Midbrain (tissue), 1 donor: ENCODE measurements around the gene IL1RL2.

Experiments
- DNase-seq: peaks from one replicate; lab custom pipeline; 2025; lab: John Stamatoyannopoulos, UW

IL1RL2 gene

GRCh38 chr2:102186791-102187495 lies at the start of gene IL1RL2:
TSS of gene IL1RL2 (plus strand) at chr2:102187023. CDS start at chr2:102187868, 845 bp downstream.
- DNase-seq = no peak

- DNase-seq = no peak
Measured at GRCh38 chr2:102137138-102137537, 49.7 kb upstream of the IL1RL2 start.

GRCh38 chr2:102138331-102138730 lies 48.5 kb upstream of the IL1RL2 start:
- no peak for DNase-seq

GRCh38 chr2:102139851-102140250 lies 47.0 kb upstream of the IL1RL2 start:
- no peak for DNase-seq

- no peak for DNase-seq
Measured at GRCh38 chr2:102140377-102140776, 46.4 kb upstream of the IL1RL2 start.

GRCh38 chr2:102141011-102141943 lies 45.5 kb upstream of the IL1RL2 start:
- no peak for DNase-seq

GRCh38 chr2:102141970-102142828 lies 44.6 kb upstream of the IL1RL2 start, which contains the start of gene IL1R1:
TSS of gene IL1R1 (plus strand) at chr2:102142746. CDS start at chr2:102157725, 14,979 bp downstream.
- peak; percentile 32 for DNase-seq

GRCh38 chr2:102142829-102143449 lies 43.9 kb upstream of the IL1RL2 start:
- DNase-seq = no peak

- DNase-seq = no peak
Measured at GRCh38 chr2:102143450-102143985, 43.3 kb upstream of the IL1RL2 start.

- DNase-seq = no peak
Measured at GRCh38 chr2:102144128-102144527, 42.7 kb upstream of the IL1RL2 start.

GRCh38 chr2:102145107-102145506 lies 41.7 kb upstream of the IL1RL2 start:
- DNase-seq = no peak

- DNase-seq = no peak
Measured at GRCh38 chr2:102145934-102146333, 40.9 kb upstream of the IL1RL2 start.

GRCh38 chr2:102147935-102148334 lies 38.9 kb upstream of the IL1RL2 start:
- no peak for DNase-seq

- no peak for DNase-seq
Measured at GRCh38 chr2:102149243-102149642, 37.6 kb upstream of the IL1RL2 start.

GRCh38 chr2:102149644-102150455 lies 37.0 kb upstream of the IL1RL2 start:
- DNase-seq = no peak

- DNase-seq = no peak
Measured at GRCh38 chr2:102154364-102154763, 32.5 kb upstream of the IL1RL2 start.

GRCh38 chr2:102154946-102155702 lies 31.7 kb upstream of the IL1RL2 start:
- no peak for DNase-seq

- no peak for DNase-seq
Measured at GRCh38 chr2:102155703-102156515, 30.9 kb upstream of the IL1RL2 start.
